Measurements from ENCODE around the gene NLRP7. TPM values are rescaled to one million over a fixed set of nuclear protein-coding genes. Genes with fewer than 3 reads are reported as not detected.

Gene NLRP7
- polyA plus RNA-seq, 4 donors, result 0.06 to 0.09 TPM; not detected in 2

DNA sequence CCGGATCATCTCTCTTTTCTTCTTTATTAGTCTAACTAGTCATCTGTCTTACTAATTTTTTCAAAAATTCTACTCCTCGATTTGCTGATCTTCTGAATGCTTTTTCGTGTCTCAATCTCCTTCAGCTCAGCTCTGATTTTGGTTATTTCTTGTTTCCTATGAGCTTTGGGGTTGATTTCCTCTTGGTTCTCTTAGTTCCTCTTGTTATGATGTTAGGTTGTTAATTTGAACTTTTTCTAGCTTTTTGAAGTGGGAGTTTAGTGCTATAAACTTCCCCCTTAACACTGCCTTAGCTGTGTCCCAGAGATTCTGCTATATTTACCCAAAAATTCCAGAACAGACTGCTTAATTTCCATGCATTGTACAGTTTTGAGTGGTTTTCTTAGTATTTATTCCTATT, 69.9 kb downstream of the NLRP7 start:
- DNase-seq (ENCODE audit: low read depth in 4 of 4, low spot score in 2 of 4), result no peak

GRCh38 chr19:54875506-54875905, 71.8 kb downstream of the NLRP7 start:
- no peak for DNase-seq (ENCODE audit: low read depth in 4 of 4, low spot score in 2 of 4)

GRCh38 chr19:54873990-54874389, 73.3 kb downstream of the NLRP7 start, which contains the start of gene FCAR:
Gene FCAR (plus strand): TSS chr19:54874235. CDS start chr19:54874290, 55 bp downstream.
- DNase-seq (ENCODE audit: low read depth in 4 of 4, low spot score in 2 of 4), result no peak

Other genes starting within 250 kb of the NLRP7 start
- gene KIR3DL3, start 223.1 kb downstream of the NLRP7 start, polyA plus RNA-seq (ENCODE audit: insufficient read length in 4 of 4), result not detected
- gene KIR2DL3, start 209.0 kb downstream of the NLRP7 start, polyA plus RNA-seq (ENCODE audit: insufficient read length in 4 of 4), result under 1 TPM in 1 of 4 donors, not detected in 3; 0.09 TPM
- not detected for gene KIR2DL1, start 177.7 kb downstream of the NLRP7 start, polyA plus RNA-seq (ENCODE audit: insufficient read length in 4 of 4)
- gene KIR2DL4, start 143.9 kb downstream of the NLRP7 start, polyA plus RNA-seq (ENCODE audit: insufficient read length in 4 of 4), result not detected
- not detected for gene KIR3DL1, start 131.1 kb downstream of the NLRP7 start, polyA plus RNA-seq (ENCODE audit: insufficient read length in 4 of 4)
- under 1 TPM in 2 of 4 donors, not detected in 2; 0.08 to 0.11 TPM for gene KIR2DS4, start 114.9 kb downstream of the NLRP7 start, polyA plus RNA-seq (ENCODE audit: insufficient read length in 4 of 4)
- not detected for gene KIR3DL2, start 97.1 kb downstream of the NLRP7 start, polyA plus RNA-seq (ENCODE audit: insufficient read length in 4 of 4)
- under 1 TPM in 3 of 4 donors, not detected in 1; 0.11 to 0.73 (median 0.38) TPM for gene FCAR, start 73.3 kb downstream of the NLRP7 start, polyA plus RNA-seq (ENCODE audit: insufficient read length in 4 of 4)
- gene NCR1, start 41.4 kb downstream of the NLRP7 start, polyA plus RNA-seq (ENCODE audit: insufficient read length in 4 of 4), result under 1 TPM in 3 of 4 donors, not detected in 1; 0.14 to 0.30 (median 0.21) TPM
- gene NLRP2, start 18.8 kb upstream of the NLRP7 start, polyA plus RNA-seq (ENCODE audit: insufficient read length in 4 of 4), result 10 to 100 TPM in 3 of 4 donors, 1 to 10 TPM in 1; 4.7 to 30.3 (median 15.6) TPM
- gene GP6, start 90.7 kb upstream of the NLRP7 start, polyA plus RNA-seq (ENCODE audit: insufficient read length in 4 of 4), result 1 to 10 TPM in 1 of 4 donors, under 1 TPM in 3; 0.32 to 1.5 (median 0.62) TPM
- 10 to 100 TPM; 12.2 to 29.8 (median 23.9) TPM for gene RDH13, start 115.6 kb upstream of the NLRP7 start, polyA plus RNA-seq (ENCODE audit: insufficient read length in 4 of 4)
- 10 to 100 TPM; 38.4 to 86.0 (median 63.3) TPM for gene EPS8L1, start 128.3 kb upstream of the NLRP7 start, polyA plus RNA-seq (ENCODE audit: insufficient read length in 4 of 4)
- 100 to 1,000 TPM in 2 of 4 donors, 10 to 100 TPM in 2; 58.7 to 123 (median 100) TPM for gene PPP1R12C, start 170.1 kb upstream of the NLRP7 start, polyA plus RNA-seq (ENCODE audit: insufficient read length in 4 of 4)
- gene TNNT1, start 201.7 kb upstream of the NLRP7 start, polyA plus RNA-seq (ENCODE audit: insufficient read length in 4 of 4), result 1 to 10 TPM; 2.7 to 7.7 (median 4.1) TPM
- gene TNNI3, start 210.2 kb upstream of the NLRP7 start, polyA plus RNA-seq (ENCODE audit: insufficient read length in 4 of 4), result 1 to 10 TPM; 3.3 to 6.6 (median 4.4) TPM
- 1 to 10 TPM; 5.1 to 10.0 (median 9.6) TPM for gene DNAAF3, start 219.1 kb upstream of the NLRP7 start, polyA plus RNA-seq (ENCODE audit: insufficient read length in 4 of 4)
- under 1 TPM; 0.07 to 0.71 (median 0.17) TPM for gene SYT5, start 232.8 kb upstream of the NLRP7 start, polyA plus RNA-seq (ENCODE audit: insufficient read length in 4 of 4)